ENCODE data around the gene ATP6V1G2. TPM values are rescaled to one million over a fixed set of nuclear protein-coding genes. Genes with fewer than 3 reads are reported as not detected.

The ATP6V1G2 gene
- total RNA-seq, 4 donors from 2014 or later = 0.64 to 1.6 (median 1.4) TPM; not detected in 1

DNA sequence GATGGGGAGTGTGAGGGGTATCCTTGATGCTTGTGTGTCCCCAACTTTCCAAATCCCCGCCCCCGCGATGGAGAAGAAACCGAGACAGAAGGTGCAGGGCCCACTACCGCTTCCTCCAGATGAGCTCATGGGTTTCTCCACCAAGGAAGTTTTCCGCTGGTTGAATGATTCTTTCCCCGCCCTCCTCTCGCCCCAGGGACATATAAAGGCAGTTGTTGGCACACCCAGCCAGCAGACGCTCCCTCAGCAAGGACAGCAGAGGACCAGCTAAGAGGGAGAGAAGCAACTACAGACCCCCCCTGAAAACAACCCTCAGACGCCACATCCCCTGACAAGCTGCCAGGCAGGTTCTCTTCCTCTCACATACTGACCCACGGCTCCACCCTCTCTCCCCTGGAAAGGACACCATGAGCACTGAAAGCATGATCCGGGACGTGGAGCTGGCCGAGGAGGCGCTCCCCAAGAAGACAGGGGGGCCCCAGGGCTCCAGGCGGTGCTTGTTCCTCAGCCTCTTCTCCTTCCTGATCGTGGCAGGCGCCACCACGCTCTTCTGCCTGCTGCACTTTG, 29.0 kb upstream of the ATP6V1G2 start, which contains the start of gene TNF:
Gene TNF (plus strand): TSS at position 231 of the 567 bp plus-strand sequence. CDS start 177 bp downstream, at position 408.
- WGBS = 17% methylated on average over 19 of the region's 19 CpGs
- DNase-seq (ENCODE audit: low spot score in 2 of 2) = no peak
- TF ChIP-seq POLR2A (IDR thresholded peaks at IDR 0.05) = peak in 1 of 2 donors; percentile 37
- TF ChIP-seq, protein P1, sequence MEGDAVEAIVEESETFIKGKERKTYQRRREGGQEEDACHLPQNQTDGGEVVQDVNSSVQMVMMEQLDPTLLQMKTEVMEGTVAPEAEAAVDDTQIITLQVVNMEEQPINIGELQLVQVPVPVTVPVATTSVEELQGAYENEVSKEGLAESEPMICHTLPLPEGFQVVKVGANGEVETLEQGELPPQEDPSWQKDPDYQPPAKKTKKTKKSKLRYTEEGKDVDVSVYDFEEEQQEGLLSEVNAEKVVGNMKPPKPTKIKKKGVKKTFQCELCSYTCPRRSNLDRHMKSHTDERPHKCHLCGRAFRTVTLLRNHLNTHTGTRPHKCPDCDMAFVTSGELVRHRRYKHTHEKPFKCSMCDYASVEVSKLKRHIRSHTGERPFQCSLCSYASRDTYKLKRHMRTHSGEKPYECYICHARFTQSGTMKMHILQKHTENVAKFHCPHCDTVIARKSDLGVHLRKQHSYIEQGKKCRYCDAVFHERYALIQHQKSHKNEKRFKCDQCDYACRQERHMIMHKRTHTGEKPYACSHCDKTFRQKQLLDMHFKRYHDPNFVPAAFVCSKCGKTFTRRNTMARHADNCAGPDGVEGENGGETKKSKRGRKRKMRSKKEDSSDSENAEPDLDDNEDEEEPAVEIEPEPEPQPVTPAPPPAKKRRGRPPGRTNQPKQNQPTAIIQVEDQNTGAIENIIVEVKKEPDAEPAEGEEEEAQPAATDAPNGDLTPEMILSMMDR (IDR thresholded peaks at IDR 0.05) = no peak
- Histone ChIP-seq H3K4me3 (peak within 1 kb of the TSS; percentile 39), H3K36me3 (no peaks in the 10 kb centered on the region), H3K4me1 (peaks cover 7% of the 10 kb centered on the region), H3K27ac (no peak within 1 kb of the TSS), H3K27me3 (peaks cover 3% of the 10 kb centered on the region), H3K9me3 (no peaks in the 10 kb centered on the region)

DNA sequence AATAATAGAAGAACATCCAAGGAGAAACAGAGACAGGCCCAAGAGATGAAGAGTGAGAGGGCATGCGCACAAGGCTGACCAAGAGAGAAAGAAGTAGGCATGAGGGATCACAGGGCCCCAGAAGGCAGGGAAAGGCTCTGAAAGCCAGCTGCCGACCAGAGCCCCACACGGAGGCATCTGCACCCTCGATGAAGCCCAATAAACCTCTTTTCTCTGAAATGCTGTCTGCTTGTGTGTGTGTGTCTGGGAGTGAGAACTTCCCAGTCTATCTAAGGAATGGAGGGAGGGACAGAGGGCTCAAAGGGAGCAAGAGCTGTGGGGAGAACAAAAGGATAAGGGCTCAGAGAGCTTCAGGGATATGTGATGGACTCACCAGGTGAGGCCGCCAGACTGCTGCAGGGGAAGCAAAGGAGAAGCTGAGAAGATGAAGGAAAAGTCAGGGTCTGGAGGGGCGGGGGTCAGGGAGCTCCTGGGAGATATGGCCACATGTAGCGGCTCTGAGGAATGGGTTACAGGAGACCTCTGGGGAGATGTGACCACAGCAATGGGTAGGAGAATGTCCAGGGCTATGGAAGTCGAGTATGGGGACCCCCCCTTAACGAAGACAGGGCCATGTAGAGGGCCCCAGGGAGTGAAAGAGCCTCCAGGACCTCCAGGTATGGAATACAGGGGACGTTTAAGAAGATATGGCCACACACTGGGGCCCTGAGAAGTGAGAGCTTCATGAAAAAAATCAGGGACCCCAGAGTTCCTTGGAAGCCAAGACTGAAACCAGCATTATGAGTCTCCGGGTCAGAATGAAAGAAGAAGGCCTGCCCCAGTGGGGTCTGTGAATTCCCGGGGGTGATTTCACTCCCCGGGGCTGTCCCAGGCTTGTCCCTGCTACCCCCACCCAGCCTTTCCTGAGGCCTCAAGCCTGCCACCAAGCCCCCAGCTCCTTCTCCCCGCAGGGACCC, 28.0 kb upstream of the ATP6V1G2 start:
- Histone ChIP-seq H3K27me3 (peaks cover 3% of the 10 kb centered on the region), H3K36me3 (no peaks in the 10 kb centered on the region), H3K4me1 (peaks cover 7% of the 10 kb centered on the region), H3K27ac (no peak overlapping the region), H3K4me3 (no peak overlapping the region), H3K9me3 (no peaks in the 10 kb centered on the region)
- TF ChIP-seq POLR2AphosphoS5 (IDR thresholded peaks at IDR 0.05) = no peak
- no peak for TF ChIP-seq POLR2A (IDR thresholded peaks at IDR 0.05)
- TF ChIP-seq EP300 (IDR thresholded peaks at IDR 0.05) = no peak
- TF ChIP-seq, protein P1 (IDR thresholded peaks at IDR 0.05) = no peak
- WGBS = 83% methylated on average over 14 of the region's 14 CpGs
- DNase-seq (ENCODE audit: low spot score in 2 of 2) = no peak

DNA sequence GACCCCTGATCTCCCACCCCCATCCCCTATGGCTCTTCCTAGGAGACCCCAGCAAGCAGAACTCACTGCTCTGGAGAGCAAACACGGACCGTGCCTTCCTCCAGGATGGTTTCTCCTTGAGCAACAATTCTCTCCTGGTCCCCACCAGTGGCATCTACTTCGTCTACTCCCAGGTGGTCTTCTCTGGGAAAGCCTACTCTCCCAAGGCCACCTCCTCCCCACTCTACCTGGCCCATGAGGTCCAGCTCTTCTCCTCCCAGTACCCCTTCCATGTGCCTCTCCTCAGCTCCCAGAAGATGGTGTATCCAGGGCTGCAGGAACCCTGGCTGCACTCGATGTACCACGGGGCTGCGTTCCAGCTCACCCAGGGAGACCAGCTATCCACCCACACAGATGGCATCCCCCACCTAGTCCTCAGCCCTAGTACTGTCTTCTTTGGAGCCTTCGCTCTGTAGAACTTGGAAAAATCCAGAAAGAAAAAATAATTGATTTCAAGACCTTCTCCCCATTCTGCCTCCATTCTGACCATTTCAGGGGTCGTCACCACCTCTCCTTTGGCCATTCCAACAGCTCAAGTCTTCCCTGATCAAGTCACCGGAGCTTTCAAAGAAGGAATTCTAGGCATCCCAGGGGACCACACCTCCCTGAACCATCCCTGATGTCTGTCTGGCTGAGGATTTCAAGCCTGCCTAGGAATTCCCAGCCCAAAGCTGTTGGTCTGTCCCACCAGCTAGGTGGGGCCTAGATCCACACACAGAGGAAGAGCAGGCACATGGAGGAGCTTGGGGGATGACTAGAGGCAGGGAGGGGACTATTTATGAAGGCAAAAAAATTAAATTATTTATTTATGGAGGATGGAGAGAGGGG, 27.1 kb upstream of the ATP6V1G2 start:
- H3K27me3 ChIP-seq = peaks cover 3% of the 10 kb centered on the region
- 80% methylated on average over 9 of the region's 9 CpGs for WGBS
- no peaks in the 10 kb centered on the region for H3K36me3 ChIP-seq
- no peak for DNase-seq (ENCODE audit: low spot score in 2 of 2)
- no peak overlapping the region for H3K27ac ChIP-seq
- H3K4me3 ChIP-seq = no peak overlapping the region
- no peaks in the 10 kb centered on the region for H3K9me3 ChIP-seq
- peaks cover 7% of the 10 kb centered on the region for H3K4me1 ChIP-seq
- TF ChIP-seq, protein P1 (IDR thresholded peaks at IDR 0.05) = no peak
- TF ChIP-seq EP300 (IDR thresholded peaks at IDR 0.05) = no peak
- TF ChIP-seq POLR2A (IDR thresholded peaks at IDR 0.05) = no peak

DNA sequence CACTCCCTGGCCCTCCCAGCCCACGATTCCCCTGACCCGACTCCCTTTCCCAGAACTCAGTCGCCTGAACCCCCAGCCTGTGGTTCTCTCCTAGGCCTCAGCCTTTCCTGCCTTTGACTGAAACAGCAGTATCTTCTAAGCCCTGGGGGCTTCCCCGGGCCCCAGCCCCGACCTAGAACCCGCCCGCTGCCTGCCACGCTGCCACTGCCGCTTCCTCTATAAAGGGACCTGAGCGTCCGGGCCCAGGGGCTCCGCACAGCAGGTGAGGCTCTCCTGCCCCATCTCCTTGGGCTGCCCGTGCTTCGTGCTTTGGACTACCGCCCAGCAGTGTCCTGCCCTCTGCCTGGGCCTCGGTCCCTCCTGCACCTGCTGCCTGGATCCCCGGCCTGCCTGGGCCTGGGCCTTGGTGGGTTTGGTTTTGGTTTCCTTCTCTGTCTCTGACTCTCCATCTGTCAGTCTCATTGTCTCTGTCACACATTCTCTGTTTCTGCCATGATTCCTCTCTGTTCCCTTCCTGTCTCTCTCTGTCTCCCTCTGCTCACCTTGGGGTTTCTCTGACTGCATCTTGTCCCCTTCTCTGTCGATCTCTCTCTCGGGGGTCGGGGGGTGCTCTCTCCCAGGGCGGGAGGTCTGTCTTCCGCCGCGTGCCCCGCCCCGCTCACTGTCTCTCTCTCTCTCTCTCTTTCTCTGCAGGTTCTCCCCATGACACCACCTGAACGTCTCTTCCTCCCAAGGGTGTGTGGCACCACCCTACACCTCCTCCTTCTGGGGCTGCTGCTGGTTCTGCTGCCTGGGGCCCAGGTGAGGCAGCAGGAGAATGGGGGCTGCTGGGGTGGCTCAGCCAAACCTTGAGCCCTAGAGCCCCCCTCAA, 25.9 kb upstream of the ATP6V1G2 start, which contains the start of gene LTA:
Gene LTA (plus strand): TSS at position 249 of the 871 bp plus-strand sequence. CDS start 454 bp downstream, at position 703.
- H3K4me3 ChIP-seq = no peak within 1 kb of the TSS
- DNase-seq (ENCODE audit: low spot score in 2 of 2) = no peak
- no peak for TF ChIP-seq POLR2A (IDR thresholded peaks at IDR 0.05)
- TF ChIP-seq, protein P1 (IDR thresholded peaks at IDR 0.05) = no peak
- TF ChIP-seq POLR2AphosphoS5 (IDR thresholded peaks at IDR 0.05) = no peak
- TF ChIP-seq EP300 (IDR thresholded peaks at IDR 0.05) = no peak
- H3K27me3 ChIP-seq = peaks cover 3% of the 10 kb centered on the region
- H3K4me1 ChIP-seq = peaks cover 11% of the 10 kb centered on the region
- WGBS = 81% methylated on average over 27 of the region's 27 CpGs
- no peaks in the 10 kb centered on the region for H3K36me3 ChIP-seq
- H3K27ac ChIP-seq = no peak within 1 kb of the TSS
- no peaks in the 10 kb centered on the region for H3K9me3 ChIP-seq

All from suprapubic skin (tissue), 4 donors.